B cell (primary cell): ENCODE measurements around the gene CACTIN.

Source experiments
- CTCF ChIP-seq: fragments of 200-600 bp; IDR thresholded peaks from one replicate; pipeline ENCODE4 v1.8.0; 2022; ENCODE audit warnings: antibody characterized with exemption, mild to moderate bottlenecking
- EZH2 ChIP-seq: IDR thresholded peaks from 2 replicates; pipeline ENCODE4 v1.6.1; 2012; ENCODE audit warnings: borderline replicate concordance, low read depth, mild to moderate bottlenecking, moderate library complexity, low read length; ENCODE audit not compliant: insufficient read depth, poor library complexity, severe bottlenecking

- TF ChIP-seq CTCF (no peak), EZH2 (no peak)
Observed at GRCh38 chr19:3606690-3607289, 19.8 kb downstream of the CACTIN start, which contains the start of gene TBXA2R.
